Fibroblast of skin of back (primary cell): ENCODE measurements around the gene DUOX1.

ENCODE experiments used
- DNase-seq: peaks from one replicate; pipeline ENCODE4 v3.0.0-alpha.2; 2013

The DUOX1 gene

DNA sequence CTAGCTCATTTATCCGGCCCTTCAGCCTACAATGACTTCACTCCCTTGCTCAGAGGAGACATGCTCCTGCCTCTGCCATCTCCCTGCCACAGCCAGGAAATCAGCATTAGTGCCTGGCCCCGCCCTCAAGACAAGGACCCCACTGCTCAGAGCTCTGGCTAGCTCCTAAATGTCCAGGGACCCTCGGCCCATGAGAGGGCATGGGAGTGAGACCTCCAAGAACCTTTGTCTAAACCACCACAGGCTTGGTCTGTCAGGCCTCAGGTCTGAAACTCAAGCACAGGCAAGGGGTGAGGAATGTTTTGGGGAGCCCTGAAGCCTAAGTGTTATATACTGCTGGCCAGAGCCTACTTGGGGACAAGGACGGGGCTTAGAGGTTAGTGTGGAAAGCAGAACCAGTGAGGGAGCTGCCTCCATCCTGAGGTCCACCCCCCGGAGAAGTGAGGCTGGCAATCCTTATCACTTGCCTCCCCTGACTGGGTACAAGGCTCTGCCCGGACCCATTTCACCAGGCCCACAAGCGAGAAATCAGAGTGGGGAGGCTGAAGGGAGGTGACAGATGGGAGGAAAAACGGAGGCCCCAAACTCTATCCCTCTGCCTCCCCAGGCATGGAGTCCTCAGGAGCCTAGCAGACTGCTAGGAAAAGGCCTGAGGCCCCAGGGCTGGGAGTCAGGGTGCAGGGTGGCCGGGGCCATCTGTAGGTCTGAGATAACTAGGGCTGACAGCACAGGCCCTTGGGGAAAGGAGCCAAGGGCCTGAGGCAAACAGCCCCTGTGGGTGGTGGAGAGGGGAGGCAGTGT, 39.2 kb downstream of the DUOX1 start:
- no peak for DNase-seq

DNA sequence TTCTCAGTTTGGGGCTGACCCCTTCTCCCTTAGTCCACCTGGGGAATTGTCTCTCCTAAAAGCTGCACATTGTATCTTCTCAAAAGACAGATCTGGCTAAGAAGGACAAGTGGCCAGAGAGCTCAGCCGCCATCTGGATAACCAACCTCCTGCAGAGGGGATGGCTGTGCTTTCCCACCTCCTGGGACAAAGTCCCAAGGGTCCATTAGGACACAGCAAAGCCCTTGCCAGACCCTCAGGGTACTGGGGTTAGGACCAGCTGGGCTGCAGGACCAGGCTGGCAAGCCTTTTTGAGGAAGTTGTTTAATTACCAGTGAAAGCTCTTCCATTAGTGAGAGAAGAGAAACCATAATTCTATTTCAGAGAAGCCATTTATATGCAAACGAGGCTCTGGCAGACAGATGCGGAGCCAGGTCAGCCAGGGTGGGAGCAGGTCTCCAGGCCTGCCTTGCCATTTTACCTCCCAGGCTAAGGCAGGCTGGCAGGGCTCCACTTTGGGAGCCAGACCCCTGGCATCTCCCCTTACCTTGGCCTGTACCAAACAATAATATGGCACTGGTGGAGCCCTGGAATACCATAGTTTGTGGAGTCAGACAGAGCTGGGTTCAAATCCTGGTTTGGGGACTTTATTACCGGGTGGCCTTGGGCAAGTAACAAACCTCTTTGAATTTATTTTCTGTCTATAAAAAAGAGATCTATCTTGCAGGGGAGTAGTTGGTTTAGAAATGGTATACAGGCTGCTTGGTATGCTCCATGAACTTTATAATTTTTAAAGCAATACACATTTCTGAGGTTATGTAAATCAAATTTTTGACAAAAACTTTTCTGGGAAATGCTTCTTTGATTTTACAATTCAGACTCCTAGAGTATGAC, 40.0 kb downstream of the DUOX1 start:
- no peak for DNase-seq

- no peak for DNase-seq
These were observed 42.1 kb downstream of the DUOX1 start for GRCh38 chr15:45171912-45172311.

DNA sequence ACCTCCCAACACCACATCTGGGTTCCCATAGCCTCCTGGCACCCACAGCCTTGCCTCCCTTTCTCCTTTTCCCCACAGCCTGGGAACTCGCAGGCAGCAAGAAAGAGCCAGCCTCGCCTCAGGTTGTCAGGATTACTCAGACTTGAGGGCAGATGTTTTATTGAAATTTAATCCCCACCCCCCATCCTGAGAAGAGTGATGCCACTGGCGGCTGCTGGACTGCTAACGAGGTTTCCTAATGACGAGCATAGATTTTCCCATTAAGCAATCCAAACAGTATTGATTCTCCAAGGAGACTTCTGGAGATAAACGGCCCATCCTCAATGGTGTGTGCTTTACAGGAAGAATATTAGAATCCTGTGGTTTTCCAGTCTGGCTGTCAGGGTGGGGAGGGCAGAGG, 44.3 kb downstream of the DUOX1 start:
- DNase-seq = no peak

DNA sequence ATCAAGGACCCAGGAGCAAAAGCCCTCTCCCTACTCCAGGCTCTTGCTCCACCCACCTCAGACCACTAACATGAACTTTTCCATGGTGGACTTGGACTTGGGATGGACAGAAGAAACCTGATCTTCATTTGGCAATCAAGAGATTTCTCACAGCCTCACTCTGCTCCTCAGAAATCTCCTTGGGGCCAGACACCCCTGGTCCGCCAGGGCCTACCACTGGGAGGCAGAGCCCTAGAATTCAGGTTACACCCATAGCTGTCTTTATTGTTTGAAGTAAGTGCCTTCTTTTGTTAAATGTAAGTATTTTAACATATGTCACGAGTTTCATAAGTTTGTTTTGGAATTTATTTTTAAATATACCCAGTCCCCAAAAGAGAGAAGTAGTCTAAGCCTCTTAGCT, 44.8 kb downstream of the DUOX1 start:
- DNase-seq = no peak

GRCh38 chr15:45177285-45177684, 47.5 kb downstream of the DUOX1 start:
- DNase-seq = no peak

- peak; percentile 32 for DNase-seq
These were observed 49.6 kb downstream of the DUOX1 start for GRCh38 chr15:45179221-45179985.

GRCh38 chr15:45180201-45180600, 50.4 kb downstream of the DUOX1 start:
- no peak for DNase-seq

DNA sequence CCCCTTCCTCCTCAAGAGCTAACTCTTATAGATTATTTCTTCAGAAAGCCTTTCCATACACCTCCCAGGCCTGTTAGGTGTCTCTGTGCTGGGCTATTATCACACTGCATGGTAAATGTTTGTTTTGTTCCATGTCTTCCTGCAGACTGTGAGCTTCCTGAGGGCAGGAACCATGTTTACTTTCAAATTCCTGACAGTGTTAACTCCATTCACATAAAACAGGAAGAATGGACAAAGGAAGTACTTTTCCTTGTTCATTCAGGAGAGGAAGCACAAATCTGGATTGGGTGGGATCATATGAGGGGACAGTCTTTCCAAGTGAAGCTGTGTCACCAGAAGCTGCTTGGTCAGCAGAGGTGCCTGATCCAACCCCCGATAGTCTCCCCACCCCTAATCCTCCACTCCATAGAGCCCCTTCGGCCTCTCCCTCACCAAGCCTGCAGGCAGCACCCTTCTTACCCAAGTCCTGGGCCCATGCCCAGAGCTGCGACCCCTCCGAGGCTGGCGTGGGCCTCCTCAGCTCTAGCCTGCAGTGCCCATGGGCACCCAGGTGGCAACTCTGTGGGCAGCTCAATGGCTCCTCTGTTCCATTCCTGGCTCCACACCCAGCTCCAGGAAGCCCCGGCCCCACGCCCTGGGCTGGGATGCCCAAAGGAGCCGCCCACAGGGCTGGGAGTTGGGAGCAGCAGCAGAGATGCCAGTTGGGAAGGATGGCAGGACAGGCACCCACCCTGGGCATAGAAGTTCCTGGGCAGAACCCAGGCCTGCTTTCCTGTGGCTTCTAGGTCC, 51.0 kb downstream of the DUOX1 start:
- no peak for DNase-seq

DNA sequence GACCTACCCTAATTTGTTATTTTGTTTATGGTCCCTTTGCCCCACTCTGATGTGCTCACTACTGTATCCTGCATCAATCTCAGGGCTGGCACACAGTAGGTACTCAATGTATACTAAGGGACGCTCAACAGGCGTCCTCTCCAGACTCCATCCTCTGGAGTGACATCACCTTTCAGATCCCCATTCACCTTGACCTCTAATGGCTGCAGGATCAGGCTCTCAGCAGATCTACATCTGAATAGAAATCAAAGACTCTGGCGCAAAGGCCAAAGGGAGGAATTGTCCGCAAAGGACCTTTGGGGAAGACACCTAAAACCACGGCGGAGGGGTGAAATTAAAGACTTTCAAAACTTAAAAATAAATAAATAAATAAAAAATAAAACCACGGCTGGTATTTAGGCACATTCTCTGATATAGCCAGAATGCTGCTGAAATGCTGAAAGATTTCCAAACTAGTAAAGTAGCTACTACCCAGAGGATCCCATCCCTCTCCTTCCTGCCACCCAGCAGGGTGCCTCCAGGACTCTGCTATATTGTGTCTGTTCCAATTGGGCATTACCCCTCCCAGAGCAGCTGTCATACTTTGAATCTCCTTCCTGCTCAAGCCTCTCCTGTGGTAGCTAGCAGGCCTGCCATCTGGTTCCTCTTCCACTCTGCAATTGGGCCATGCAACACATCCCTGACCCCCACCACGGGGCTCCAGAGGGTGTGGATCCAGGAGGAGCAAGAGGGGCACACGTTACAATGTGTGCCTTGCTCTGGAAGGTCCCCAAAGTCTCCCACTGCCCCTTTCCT, 51.9 kb downstream of the DUOX1 start:
- no peak for DNase-seq

DNA sequence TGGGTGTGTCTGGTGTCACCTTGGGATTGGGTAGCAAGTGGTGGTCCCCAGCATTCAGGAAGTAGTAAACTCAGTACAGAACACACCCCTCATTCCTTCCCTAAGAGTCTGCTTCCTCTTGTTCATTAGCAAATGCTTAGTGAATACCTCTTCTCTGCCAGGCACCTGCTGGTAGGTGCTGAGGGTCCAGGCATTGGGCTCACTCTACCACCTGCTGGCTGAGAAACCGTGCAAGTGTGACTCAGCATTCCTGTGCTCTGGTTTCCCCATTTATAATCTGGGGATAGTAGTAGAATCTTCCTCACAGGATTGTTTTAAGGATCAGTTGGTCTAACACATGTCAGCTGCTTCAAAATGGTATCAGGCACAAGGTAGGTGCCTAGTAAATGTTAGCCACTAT, 53.2 kb downstream of the DUOX1 start:
- no peak for DNase-seq

DNA sequence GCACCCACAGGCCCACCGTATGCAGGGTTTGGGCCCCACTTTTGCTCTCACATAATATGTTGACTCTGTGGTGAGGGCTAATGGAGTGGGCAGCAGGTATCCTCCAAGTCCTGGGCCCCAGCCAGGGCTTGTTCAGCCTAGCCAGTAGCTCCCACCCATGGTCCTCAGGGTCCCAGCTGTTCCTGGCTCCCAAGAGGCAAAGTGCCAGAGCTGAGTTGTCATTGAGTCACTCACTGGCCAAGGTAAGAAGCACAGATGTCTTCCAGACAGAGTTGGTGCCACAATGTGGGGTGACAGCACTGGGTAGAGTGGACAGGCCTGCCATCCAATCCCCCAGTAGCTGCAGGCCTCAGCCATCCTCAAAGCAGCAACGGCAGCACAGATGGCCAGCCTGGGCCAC, 53.7 kb downstream of the DUOX1 start:
- DNase-seq = no peak

DNA sequence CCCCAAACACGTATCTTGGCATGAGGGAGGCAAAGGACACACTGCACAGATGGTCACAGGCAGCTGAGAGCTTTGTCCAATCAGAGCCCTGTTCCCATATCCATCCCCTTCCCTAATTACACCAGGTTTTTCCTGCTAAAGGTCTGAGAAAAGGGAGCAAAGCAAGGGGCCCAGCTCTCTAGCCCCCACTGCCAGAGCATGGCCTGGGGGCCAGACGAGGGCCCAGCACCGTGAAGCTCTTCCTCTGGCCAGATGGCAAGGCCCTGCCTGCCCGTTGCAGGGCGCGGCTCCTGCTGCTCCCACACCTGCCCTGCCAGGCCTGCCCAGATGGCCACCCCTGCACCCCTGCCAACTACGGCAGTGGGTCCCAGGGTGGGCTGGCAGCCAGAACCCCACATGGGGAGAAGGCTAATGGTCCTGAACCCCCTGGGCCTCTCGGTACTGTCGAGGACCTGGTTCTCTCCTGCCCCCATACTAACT, 54.8 kb downstream of the DUOX1 start:
- DNase-seq = no peak

DNA sequence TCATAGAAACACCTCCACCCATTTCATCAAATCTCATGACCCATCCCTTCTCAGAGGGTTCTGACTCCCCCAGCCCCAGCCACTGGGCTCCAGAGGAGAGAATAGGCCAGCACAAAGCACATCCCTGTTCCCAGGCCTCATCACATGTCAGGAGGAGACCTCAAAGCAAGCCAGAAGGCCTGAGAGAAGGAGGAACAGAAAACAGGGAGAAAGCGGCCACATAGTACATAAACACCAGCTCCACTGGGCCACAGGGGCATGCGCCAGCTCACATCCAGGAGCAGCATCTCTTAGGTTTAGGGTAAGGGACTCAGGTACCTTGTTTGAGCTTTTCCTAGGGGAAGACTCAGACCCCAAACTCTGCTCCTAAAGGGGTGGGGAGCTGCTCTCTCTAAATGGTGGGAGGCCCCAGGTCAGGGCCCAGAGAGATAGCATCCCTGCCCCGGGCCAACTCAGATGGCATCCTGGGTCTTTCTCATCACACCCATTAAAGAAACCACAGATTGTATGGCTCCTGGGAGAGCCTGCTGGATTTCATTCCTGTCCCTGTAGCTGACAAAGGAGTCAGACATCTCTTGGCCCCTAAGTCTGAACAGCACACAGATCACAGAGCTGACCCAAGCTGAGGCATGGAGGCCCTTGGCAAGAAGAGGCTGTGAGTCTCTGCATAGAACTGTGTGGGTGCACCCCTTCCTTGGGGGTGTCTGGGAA, 55.4 kb downstream of the DUOX1 start:
- DNase-seq = no peak

GRCh38 chr15:45185903-45186770, 56.3 kb downstream of the DUOX1 start:
- DNase-seq = peak; percentile 24

GRCh38 chr15:45186771-45187577, 57.2 kb downstream of the DUOX1 start:
- DNase-seq = no peak

DNA sequence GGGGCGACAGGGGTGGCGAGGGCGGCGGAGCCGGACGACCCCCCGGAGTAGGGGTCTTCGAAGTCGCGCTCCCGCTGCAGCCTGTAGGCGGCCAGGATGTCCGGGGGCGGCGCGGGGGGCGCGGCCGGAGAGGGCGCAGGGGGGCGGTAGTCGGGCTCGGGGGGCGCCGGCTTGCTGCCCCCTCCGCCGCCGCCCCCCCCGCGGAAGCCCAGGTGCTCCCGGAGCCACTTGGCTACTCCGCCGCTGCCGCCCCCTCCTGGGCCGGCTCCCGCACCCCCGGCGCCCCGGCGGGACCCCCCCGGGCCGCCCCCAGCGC, 57.7 kb downstream of the DUOX1 start:
- DNase-seq = no peak

DNA sequence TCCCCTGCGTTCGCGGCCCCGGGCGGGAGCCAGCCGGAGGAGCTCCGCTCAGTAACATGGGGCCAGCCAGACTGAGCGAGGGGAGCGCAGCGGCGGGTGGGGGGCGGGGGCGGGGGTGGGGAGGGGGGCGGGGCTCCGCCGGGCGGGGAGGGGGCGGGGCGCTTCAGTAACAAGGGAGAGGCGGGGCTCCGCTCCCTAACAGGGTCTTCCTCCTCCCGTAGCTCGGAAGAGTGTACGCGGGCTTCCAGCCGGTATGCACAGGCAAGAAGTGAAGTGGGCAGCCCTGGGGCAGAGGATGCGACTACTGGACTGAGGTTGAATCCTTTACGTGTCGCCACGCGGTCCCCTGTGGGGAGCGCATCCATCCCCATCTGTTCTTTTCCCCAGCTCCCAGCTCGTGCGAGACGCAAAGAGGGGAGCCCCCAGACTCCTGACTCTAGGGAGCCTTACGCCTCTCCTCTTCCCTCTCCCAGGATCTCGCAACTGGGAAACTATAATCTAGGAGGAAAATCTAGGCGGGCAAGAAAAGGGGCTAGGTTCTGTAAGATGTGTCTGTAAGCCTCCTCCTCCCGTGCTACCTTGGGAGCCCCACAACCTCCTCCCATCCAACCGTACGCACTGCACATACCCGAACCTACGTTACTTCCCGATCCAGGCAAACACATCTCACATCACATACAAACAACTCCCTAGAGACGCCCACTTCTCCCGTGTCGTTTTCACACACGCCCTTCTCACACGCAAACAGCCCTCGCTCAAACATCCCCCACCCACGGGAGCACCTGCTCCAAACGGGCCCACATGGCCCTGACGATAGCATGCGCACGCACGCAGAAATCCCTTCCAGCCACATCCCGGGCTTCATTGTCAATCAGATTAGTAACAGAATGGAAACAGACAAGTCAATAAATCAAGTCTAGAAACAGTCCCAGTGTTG, 58.4 kb downstream of the DUOX1 start, which contains the start of gene SHF:
Gene SHF, minus strand, starts transcription at position 73 of the 937 bp plus-strand sequence. Its CDS starts 15 bp downstream, at position 58.
- DNase-seq = peak; percentile 42
